NOMO-1 treated with DMSO at 0.1 percent for 48 hours (cell line): ENCODE data around the gene AVL9.
"Not testable (repeated sequence)": the region's sequence is repeated elsewhere in the genome, so short reads cannot be mapped to it uniquely, and the experiment has no call there.

Experiments
- DNase-seq: peaks from one replicate; lab custom pipeline; 2025; ENCODE audit not compliant: unreplicated experiment; lab: John Stamatoyannopoulos, UW

AVL9 gene

GRCh38 chr7:32494946-32495297 lies 367 bp upstream of the AVL9 start:
- DNase-seq, result no peak

GRCh38 chr7:32496052-32496813 lies 944 bp downstream of the AVL9 start:
- no peak for DNase-seq

GRCh38 chr7:32499755-32500154 lies 4.5 kb downstream of the AVL9 start:
- not testable (repeated sequence) for DNase-seq

- DNase-seq, result not testable (repeated sequence)
Measured at GRCh38 chr7:32500216-32500615, 4.9 kb downstream of the AVL9 start.

GRCh38 chr7:32500922-32501341 lies 5.6 kb downstream of the AVL9 start:
- peak; percentile 75 for DNase-seq

- no peak for DNase-seq
Measured at GRCh38 chr7:32501522-32501921, 6.2 kb downstream of the AVL9 start.

- no peak for DNase-seq
Measured at GRCh38 chr7:32502728-32503127, 7.4 kb downstream of the AVL9 start.

- peak; percentile 70 for DNase-seq
Measured at GRCh38 chr7:32506266-32507054, 11.2 kb downstream of the AVL9 start.

- DNase-seq, result no peak
Measured at GRCh38 chr7:32507414-32507813, 12.1 kb downstream of the AVL9 start.

GRCh38 chr7:32511791-32512190 lies 16.5 kb downstream of the AVL9 start:
- no peak for DNase-seq

GRCh38 chr7:32513210-32513609 lies 17.9 kb downstream of the AVL9 start:
- no peak for DNase-seq

- peak; percentile 43 for DNase-seq
Measured at GRCh38 chr7:32515890-32516550, 20.7 kb downstream of the AVL9 start.

GRCh38 chr7:32516551-32517100 lies 21.3 kb downstream of the AVL9 start:
- no peak for DNase-seq

- DNase-seq, result no peak
Measured at GRCh38 chr7:32518534-32519140, 23.3 kb downstream of the AVL9 start.

- no peak for DNase-seq
Measured at GRCh38 chr7:32519763-32520162, 24.5 kb downstream of the AVL9 start.

- DNase-seq, result no peak
Measured at GRCh38 chr7:32522746-32523530, 27.6 kb downstream of the AVL9 start.

GRCh38 chr7:32524631-32525030 lies 29.3 kb downstream of the AVL9 start:
- no peak for DNase-seq

GRCh38 chr7:32525839-32526238 lies 30.6 kb downstream of the AVL9 start:
- DNase-seq, result no peak

- DNase-seq, result no peak
Measured at GRCh38 chr7:32531402-32531801, 36.1 kb downstream of the AVL9 start.

- no peak for DNase-seq
Measured at GRCh38 chr7:32532086-32532485, 36.8 kb downstream of the AVL9 start.
